Spleen (tissue), 11 donors: ENCODE results near the gene TSPAN33. TPM values are rescaled to one million over a fixed set of nuclear protein-coding genes. Genes with fewer than 3 reads are reported as not detected.

Source experiments
- DNase-seq: peaks from one replicate; pipeline ENCODE4 v3.0.0-alpha.2; 2020
- H3K27ac ChIP-seq, 8 donors: fragments of 200-600 bp; sonication (generic) in 7 of 8; 1 replicate in 4 of 8; 2 replicates in 4 of 8; pipeline versions ENCODE4 v1.5.0 to v1.8.0; 2016 to 2021; ENCODE audit warnings: inconsistent platforms in 4 of 8, mild to moderate bottlenecking in 4 of 8, moderate library complexity in 1 of 8
- H3K27me3 ChIP-seq, 7 donors: fragments of 200-600 bp; sonication (generic) in 6 of 7; replicated peaks in 1 of 7; 1 replicate in 4 of 7; 2 replicates in 3 of 7; pipeline versions ENCODE4 v1.5.0 to v1.8.0; 2016 to 2021; ENCODE audit warnings: inconsistent platforms in 3 of 7, mild to moderate bottlenecking in 1 of 7
- H3K36me3 ChIP-seq, 6 donors: fragments of 200-600 bp; sonication (generic) in 5 of 6; 1 replicate in 4 of 6; 2 replicates in 2 of 6; pipeline versions ENCODE4 v1.5.0 to v1.8.0; 2016 to 2021; ENCODE audit warnings: inconsistent platforms in 2 of 6
- H3K4me1 ChIP-seq, 6 donors: fragments of 200-600 bp; sonication (generic) in 5 of 6; 1 replicate in 3 of 6; 2 replicates in 3 of 6; pipeline versions ENCODE4 v1.5.0 to v1.8.0; 2016 to 2021; ENCODE audit warnings: inconsistent platforms in 3 of 6
- H3K4me3 ChIP-seq, 8 donors: fragments of 200-600 bp; sonication (generic) in 7 of 8; 1 replicate in 4 of 8; 2 replicates in 4 of 8; pipeline versions ENCODE4 v1.5.0 to v1.8.0; 2016 to 2021; ENCODE audit warnings: inconsistent platforms in 4 of 8, mild to moderate bottlenecking in 4 of 8, moderate library complexity in 2 of 8
- H3K9me3 ChIP-seq, 8 donors: fragments of 200-600 bp; sonication (generic) in 7 of 8; 1 replicate in 4 of 8; 2 replicates in 4 of 8; pipeline versions ENCODE4 v1.5.0 to v1.8.0; 2016 to 2021; ENCODE audit warnings: inconsistent platforms in 4 of 8
- POLR2A ChIP-seq, 3 donors: fragments of 450-650 bp; IDR thresholded peaks; one replicate each; pipeline ENCODE4 v1.5.1; 2017; ENCODE audit warnings: antibody characterized with exemption in 3 of 3, mild to moderate bottlenecking in 1 of 3
- POLR2AphosphoS5 ChIP-seq, 3 donors: sonication (generic); formaldehyde crosslinking; IDR thresholded peaks; one replicate each; pipeline ENCODE4 v1.5.1; 2017; ENCODE audit warnings: antibody characterized with exemption in 3 of 3
- WGBS, 5 donors: extraction: QIAGEN DNeasy Blood & Tissue Kit in 3 of 5; methylation state at CpG; one replicate each; pipeline versions ENCODE4 v1.1.5 to v1.1.7; 2013 to 2018; 5-methylcytosine and 5-hydroxymethylcytosine counted together
- intact Hi-C: fragments of 100-400 bp; cut with DNase I; formaldehyde crosslinking; loops from one replicate; pipeline ENCODE4 v1.15.0; 2023; ENCODE audit warnings: low total_unique reads
- polyA plus RNA-seq, 3 donors: library from polyadenylated mRNA; stranded (reverse); fragments of 200-250 nt; gene quantifications; one replicate each; pipeline ENCODE4 v1.2.1, GENCODE V29; 2013
- total RNA-seq, 7 donors: library from RNA; depleted of rRNA in 3 of 7; stranded (reverse); fragments of >200 nt in 3 of 7; fragmentation: NEBNext Ultra II Directional in 4 of 7; extraction: Animal tissue kit (Norgen Biotek cat#: 25700) in 4 of 7; gene quantifications; one replicate each; pipeline versions ENCODE4 v1.1.0 to v1.2.1, GENCODE V29; 2016 to 2021
- TF ChIP-seq, protein P1 (sequence below), 11 experiments: fragments of 200-600 bp in 7 of 11; fragments of 450-650 bp in 4 of 11; sonication (generic) in 4 of 11; IDR thresholded peaks in 8 of 11; conservative IDR thresholded peaks in 3 of 11; 1 replicate in 7 of 11; 2 replicates in 4 of 11; pipeline versions ENCODE4 v1.4.0 to v1.8.0; 2016 to 2021; ENCODE audit warnings: antibody characterized with exemption in 11 of 11, inconsistent platforms in 4 of 11, mild to moderate bottlenecking in 1 of 11
- donor health status: healthy with polysubstance abuse.
- donor health status: DM: no; HTN: no; CAD: no; lungs with moderate emphysema.
- donor health status: DM: no; HTN: no; CAD: no.
- donor health status: Bipolar disorder and iron deficiency.
- donor health status: healthy.
- donor health status: DM: no; HTN: no; CAD: no.
- donor health status: DM: yes; HTN: yes; CAD: no.

TSPAN33 gene
- total and polyA plus RNA-seq, 10 donors: 37.0 to 57.9 (median 47.2) TPM

DNA sequence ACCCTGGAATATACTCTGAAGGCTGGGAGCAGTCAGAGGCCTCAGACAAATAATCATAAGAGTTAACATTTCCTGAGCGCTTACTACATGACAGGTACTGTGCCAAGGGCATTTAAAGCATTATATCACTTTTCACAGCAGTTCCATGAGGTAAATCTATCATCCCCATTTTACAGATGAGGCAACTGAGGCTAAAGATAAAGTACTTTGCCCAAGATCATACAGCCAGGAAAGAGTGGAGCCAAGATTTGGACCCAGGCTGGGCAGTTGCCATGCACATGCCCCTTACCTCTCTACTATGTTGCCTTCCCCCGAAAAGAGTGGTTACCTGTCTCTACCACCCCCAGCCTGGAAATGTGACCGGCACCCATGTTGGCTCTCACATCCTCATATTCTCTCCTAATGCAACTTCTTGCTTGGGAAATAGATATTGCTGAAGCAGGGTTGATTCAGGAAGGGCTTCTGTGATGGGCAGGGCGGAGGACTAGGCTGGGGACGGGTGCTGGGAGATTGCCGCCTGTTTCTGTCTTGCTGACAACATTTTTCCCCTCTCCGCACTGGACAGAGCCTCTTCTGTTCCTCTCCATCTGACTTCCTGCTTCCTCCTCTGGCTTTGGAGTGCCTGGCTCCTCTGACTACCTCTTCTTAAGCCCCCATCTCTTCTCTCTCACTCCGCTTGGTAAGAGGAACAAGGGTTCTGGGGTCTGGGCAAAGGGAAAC is 57.7 kb downstream of the TSPAN33 start:
- no peaks in the 10 kb centered on the region for H3K36me3 ChIP-seq
- WGBS, 5 donors: 60 to 83% (median 71%) methylated on average over 7 to 8 of the region's 8 CpGs
- no peaks in the 10 kb centered on the region for H3K9me3 ChIP-seq
- H3K27me3 ChIP-seq: no peaks in the 10 kb centered on the region
- DNase-seq: no peak
- H3K27ac ChIP-seq: no peak overlapping the region
- intact Hi-C loops: no loop called here
- no peak overlapping the region for H3K4me3 ChIP-seq
- TF ChIP-seq, protein P1, sequence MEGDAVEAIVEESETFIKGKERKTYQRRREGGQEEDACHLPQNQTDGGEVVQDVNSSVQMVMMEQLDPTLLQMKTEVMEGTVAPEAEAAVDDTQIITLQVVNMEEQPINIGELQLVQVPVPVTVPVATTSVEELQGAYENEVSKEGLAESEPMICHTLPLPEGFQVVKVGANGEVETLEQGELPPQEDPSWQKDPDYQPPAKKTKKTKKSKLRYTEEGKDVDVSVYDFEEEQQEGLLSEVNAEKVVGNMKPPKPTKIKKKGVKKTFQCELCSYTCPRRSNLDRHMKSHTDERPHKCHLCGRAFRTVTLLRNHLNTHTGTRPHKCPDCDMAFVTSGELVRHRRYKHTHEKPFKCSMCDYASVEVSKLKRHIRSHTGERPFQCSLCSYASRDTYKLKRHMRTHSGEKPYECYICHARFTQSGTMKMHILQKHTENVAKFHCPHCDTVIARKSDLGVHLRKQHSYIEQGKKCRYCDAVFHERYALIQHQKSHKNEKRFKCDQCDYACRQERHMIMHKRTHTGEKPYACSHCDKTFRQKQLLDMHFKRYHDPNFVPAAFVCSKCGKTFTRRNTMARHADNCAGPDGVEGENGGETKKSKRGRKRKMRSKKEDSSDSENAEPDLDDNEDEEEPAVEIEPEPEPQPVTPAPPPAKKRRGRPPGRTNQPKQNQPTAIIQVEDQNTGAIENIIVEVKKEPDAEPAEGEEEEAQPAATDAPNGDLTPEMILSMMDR (IDR thresholded peaks at IDR 0.05 in 8 of 11, conservative IDR thresholded peaks at IDR 0.05 in 3 of 11): no peak
- TF ChIP-seq POLR2AphosphoS5 (IDR thresholded peaks at IDR 0.05): no peak
- TF ChIP-seq POLR2A (IDR thresholded peaks at IDR 0.05): no peak
- H3K4me1 ChIP-seq: peaks cover 0 to 4% (median 0%) of the 10 kb centered on the region in 6 donors

- 81 to 94% (median 90%) methylated on average over 9 to 14 of the region's 14 CpGs for WGBS, 5 donors
- H3K36me3 ChIP-seq: no peaks in the 10 kb centered on the region
- TF ChIP-seq, protein P1 (IDR thresholded peaks at IDR 0.05 in 8 of 11, conservative IDR thresholded peaks at IDR 0.05 in 3 of 11): no peak
- TF ChIP-seq POLR2AphosphoS5 (IDR thresholded peaks at IDR 0.05) (no peak), POLR2A (IDR thresholded peaks at IDR 0.05) (no peak)
Observed at GRCh38 chr7:129203050-129203741, 58.7 kb downstream of the TSPAN33 start.

DNA sequence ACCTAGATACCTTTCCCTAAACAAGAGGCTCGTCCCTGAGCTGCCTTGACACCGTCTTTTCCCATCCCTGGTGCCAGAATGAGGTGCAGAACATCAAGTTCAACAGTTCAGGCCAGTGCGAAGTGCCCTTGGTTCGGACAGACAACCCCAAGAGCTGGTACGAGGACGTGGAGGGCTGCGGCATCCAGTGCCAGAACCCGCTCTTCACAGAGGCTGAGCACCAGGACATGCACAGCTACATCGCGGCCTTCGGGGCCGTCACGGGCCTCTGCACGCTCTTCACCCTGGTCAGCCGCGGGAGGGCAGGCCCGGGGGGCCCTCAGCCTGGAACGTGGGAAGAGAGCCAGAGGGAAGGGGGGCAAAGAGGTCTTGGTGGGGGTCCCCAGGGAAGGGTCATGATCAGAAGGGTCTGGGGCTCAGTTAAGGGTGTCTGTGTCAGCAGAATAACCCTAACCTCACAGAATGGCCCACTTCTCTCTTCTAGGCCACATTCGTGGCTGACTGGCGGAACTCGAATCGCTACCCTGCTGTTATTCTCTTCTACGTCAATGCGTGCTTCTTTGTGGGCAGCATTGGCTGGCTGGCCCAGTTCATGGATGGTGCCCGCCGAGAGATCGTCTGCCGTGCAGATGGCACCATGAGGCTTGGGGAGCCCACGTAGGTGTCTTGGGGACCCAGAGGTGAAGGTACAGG is 60.8 kb downstream of the TSPAN33 start:
- intact Hi-C loops: no loop called here
- no peak overlapping the region for H3K27ac ChIP-seq
- H3K4me3 ChIP-seq: no peak overlapping the region
- no peak for TF ChIP-seq POLR2A (IDR thresholded peaks at IDR 0.05)
- TF ChIP-seq POLR2AphosphoS5 (IDR thresholded peaks at IDR 0.05): no peak
- TF ChIP-seq, protein P1 (IDR thresholded peaks at IDR 0.05 in 8 of 11, conservative IDR thresholded peaks at IDR 0.05 in 3 of 11): no peak
- DNase-seq: no peak
- no peaks in the 10 kb centered on the region for H3K9me3 ChIP-seq
- H3K4me1 ChIP-seq: peaks cover 0 to 1% (median 0%) of the 10 kb centered on the region in 6 donors
- H3K36me3 ChIP-seq: no peaks in the 10 kb centered on the region
- 86 to 93% (median 92%) methylated on average over 28 to 29 of the region's 29 CpGs for WGBS, 5 donors
- H3K27me3 ChIP-seq: no peaks in the 10 kb centered on the region

More at GRCh38 chr7:129203050-129203741, 58.7 kb downstream of the TSPAN33 start:
- DNase-seq: no peak
- no peaks in the 10 kb centered on the region for H3K27me3 ChIP-seq
- intact Hi-C loops: no loop called here
- no peak overlapping the region for H3K27ac ChIP-seq
- H3K4me1 ChIP-seq: no peaks in the 10 kb centered on the region
- H3K9me3 ChIP-seq: no peaks in the 10 kb centered on the region
- H3K4me3 ChIP-seq: no peak overlapping the region
